Iris pigment epithelial cell (primary cell): ENCODE measurements around the gene TFPT.
"Not testable (repeated sequence)": the region's sequence is repeated elsewhere in the genome, so short reads cannot be mapped to it uniquely, and the experiment has no call there.

Source experiments
- DNase-seq: peaks from one replicate; pipeline ENCODE4 v3.0.0-alpha.2; 2011; ENCODE audit warnings: low read depth

TFPT gene

DNA sequence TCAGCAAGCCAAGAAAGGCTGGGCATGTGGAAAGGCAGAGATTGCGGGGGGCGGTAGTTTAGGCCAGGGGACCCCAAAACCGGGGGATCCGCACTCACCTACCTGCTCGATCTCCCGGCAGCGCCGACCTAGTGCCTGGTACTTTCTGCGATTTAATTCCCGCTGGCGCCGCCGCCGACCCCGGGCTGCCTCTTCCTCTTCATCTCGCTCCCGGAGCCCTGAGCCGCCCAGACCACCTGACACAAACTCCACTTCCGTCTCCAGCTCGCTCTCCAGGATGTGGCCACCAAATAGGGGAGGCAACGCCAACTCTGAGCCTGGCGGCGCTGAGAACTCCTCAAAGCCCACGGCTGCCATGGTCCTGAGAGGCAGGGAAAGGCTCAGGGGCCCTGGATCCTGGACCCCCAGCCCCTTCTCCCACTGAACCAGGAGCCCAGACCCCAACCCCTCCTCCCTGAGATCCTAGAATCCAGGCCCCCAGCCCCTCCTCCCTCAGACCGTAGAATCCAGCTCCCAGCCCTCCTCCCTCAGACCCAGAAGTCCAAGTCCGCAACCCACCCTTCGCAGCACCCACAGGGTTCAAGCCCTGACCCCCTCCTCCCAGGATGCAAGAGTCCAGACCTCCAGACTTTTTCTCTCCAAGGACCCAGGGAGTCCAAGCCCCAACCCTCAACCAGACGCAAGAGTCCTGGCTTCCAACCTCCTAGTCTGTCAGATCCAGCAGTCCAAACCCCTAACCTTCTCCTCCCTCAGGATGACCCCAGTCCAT is 933 bp downstream of the TFPT start:
- peak; percentile 58 for DNase-seq

DNA sequence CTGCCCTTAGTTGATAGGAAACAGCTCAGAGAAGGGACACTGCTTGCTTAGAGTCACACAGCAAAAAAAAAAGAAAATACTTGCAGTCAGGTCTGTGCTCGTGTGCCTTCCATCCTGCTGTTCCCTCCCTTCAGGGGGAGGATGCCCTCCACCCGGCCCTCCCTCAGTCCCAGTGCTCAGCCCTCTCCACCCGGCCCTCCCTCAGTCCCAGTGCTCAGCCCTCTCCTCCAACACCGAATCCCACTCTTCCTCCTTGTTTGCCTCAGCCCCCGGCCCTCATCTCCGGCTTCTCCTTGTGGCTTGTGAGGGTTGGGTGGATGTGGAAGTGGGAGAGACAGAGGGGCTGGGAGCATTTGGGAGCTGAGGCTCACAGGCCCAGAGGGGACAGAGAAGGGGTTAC is 5.8 kb downstream of the TFPT start:
- no peak for DNase-seq

DNA sequence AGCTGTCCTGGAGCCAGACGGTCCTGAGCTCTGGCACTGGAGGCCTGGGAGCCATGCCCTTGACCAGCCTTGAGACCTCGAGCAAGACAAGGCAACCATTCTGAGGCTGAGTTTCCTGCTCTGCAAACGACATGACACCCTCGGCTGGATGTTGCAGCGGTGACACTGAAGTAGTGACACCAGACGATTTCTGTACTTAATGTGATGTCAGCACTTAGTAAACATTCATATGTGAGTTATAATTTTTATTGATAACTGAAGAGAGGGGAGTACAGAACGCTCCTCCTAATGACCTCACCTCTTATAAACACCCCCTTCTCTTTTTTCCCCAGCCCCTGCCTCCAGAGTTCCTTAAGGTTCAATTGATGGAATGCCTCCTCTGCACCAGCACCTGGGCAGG is 7.0 kb downstream of the TFPT start:
- DNase-seq: no peak

DNA sequence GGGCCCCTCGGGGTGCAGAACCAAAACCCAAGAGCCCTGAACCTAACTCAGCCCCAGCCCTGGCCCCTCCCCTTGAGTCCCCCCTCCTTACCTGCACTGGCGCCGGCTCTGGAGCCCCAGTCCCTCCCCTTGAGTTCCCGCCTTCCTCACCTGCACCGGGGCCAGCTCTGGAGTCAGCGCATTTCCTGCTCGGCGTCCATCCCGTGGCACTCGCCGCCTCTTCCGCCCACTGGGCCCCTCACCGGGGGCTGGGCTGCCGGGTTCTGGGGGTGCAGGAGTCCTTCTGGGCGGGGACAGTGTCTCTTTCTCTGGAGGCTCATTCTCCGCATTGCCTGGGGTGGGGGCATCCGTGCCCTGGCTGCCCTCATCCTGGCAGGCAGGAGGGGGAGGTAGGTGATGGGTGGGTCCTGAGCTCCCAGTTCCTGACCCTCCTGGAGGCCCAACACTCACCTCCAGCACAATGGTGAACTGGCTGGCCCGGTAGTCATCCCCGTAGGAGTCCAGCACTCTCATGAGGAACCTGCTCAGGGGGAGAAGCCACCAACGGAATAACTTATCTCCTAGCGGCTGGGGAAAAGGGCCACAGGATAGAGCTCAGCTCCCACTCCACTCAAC is 7.5 kb downstream of the TFPT start:
- DNase-seq: no peak

DNA sequence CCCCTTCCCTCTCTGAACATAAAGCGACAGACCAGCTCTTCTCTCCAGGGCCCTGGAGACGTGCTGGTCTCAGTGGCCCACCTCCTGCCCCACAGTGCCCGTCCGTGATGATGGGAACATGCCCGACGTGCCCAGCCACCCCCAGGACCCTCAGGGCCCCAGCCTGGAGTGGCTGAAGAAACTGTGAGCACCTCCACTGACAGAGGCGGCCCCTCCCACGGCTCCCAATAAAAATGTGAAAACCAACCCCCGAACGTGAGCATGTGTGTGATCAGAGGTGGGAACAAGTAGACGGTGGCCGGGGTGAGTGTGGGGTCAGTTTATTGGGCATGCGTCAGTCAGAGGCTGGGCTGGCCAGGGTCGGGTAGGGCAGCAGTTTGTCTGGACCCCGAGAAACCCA is 8.7 kb downstream of the TFPT start:
- no peak for DNase-seq

DNA sequence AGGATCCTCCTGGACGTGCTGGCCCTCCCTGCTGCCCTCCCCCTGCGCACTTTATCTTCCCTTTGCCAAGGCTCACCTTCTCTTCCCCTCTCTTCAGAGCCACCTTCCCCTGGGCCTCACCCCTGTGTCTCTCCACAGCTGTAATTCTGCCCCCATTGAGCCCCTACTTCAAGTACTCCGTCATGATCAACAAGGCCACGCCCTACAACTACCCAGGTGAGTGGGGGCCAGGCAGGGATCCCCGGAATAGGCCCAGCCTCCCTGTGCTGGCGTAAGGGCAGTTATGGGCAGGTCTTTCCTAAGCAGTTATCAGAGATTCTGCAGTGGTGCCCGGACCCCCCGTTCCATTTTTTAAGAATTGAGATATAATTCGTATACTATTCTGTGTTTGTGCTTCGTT is 9.7 kb downstream of the TFPT start:
- DNase-seq: no peak

DNA sequence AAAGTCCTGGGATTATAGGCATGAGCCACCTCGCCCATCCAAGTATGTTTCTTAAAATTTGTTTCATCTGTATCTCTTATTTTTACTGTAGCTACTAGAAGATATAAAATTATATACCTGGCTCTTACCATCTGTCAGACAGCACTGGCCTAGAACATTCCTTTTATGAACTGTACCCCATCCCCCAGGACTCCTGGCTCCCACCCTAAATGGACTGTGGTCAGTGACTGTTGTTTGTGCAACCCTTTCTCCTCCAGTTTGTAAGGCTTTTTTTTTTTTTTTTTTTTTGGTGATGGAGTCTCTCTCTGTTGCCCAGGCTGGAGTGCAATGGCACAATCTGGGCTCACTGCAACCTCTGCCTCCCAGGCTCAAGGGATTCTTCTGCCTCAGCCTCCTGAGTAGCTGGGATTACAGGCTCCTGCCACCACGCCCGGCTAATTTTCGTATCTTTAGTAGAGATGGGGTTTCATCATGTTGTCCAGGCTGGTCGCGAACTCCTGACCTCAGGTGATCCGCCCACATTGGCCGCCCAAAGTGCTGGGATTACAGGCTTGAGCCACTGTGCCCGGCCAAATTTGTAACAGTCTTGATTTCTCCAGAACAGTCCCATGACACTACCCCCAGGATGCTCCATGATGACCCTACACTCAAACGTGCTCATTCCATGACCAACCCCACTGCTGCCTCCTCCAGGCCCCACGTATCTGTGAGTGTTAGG is 10.3 kb downstream of the TFPT start:
- DNase-seq: peak; percentile 18

DNA sequence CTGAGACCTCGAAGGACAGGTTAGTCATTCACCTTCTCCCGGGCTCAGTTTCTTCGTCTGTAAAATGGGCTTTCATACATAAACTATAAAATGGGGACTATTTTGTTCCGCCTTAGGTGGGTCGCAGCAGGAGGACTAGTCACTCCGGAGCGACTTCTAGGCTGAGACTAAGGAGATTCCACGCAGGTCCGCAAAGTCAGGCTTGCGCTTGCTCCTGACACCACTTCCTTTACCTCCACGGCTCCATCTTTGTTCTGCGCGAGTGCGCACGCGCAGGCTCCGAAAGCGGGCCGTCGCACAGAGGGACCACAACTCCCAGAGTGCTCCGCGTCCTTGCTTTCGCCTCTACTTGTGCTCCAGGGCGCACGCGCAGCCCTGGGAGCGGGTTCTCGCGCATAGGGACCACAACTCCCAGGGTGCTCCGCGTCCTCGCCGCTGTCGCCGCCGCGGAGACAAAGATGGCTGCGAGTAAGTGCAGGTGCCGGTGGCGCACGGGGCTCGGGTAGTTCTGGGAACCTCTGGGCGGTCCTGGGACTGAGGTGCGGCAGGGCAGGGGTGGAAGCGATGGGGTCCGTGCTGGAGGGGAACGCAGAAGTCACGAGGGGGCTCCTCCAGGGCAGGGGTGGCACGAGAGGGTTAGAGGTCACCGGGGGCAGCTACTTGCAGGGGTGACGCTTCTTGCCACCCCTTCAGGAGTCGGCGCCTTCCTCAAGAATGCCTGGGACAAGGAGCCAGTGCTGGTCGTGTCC is 12.9 kb downstream of the TFPT start, which contains the start of gene NDUFA3:
Gene NDUFA3 (plus strand): TSS at position 435 of the 749 bp plus-strand sequence. CDS start 24 bp downstream, at position 459.
- peak; percentile 98 for DNase-seq

DNA sequence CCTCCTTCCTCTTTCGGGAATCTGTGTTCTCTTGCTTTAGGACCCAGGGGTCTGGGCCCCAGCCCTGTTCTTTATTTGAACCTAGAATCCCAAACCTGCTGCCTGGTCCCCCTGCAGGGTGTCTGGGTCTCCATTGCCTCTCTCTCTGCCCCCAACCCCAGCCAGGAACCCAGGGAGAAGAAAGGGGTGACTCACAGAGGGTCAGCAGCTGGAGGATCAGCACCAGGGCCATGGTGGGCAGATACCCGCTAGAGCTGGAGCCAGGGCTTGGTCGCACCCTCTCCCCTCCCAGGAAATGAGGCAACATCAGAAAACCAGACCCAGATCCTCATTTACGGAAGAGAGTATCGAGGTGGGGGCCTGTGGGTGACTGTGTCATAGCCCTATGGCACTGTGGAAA is 14.9 kb downstream of the TFPT start, which contains the start of gene OSCAR:
Gene OSCAR (minus strand): TSS at position 243 of the 400 bp plus-strand sequence. CDS start 11 bp downstream, at position 232.
- no peak for DNase-seq

DNA sequence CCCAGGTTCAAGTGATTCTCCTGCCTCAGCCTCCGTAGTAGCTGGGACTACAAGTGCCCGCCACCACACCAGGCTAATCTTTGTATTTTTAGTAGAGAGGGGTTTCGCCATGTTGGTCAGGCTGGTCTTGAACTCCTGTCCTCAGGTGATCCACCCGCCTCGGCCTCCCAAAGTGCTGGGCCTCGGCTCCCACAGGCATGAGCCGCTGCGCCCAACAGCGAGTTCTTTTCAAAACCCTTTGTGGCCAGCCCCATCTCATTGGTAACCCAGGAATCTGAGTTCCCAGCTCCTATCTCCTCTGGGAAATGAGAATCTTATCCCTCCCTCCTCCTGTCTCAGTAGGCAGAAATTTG is 15.6 kb downstream of the TFPT start:
- not testable (repeated sequence) for DNase-seq

DNA sequence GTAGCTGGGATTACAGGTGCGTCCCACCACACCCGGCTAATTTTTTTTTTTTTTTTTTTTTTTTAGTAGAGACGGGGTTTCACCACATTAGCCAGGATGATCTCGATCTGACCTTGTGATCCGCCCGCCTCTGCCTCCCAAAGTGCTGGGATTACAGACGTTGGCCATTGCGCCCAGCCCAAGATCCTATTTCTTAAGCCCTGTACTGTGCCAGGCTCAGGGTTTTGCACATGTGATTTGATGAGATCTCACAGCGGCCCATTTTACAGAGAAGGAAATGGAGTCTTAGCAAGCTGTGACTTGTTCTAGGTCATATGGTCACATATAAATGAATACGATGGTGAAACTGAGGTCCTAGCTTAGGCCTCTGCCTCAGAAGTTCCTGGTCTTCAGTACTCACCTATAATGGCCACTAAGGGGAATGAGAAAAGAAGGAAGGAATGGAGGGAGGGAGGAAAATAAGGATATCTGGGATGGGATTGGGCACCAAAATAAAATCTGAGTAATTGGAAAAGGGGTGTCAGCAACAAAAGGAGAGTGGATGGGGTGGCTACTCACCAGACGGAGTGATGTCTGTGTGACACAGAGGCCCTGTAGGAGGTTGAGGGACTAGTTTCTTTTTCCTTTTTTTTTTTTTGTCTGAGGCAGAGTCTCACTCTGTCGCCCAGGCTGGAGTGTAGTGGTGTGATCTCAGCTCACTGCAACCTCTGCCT is 16.1 kb downstream of the TFPT start:
- no peak for DNase-seq

DNA sequence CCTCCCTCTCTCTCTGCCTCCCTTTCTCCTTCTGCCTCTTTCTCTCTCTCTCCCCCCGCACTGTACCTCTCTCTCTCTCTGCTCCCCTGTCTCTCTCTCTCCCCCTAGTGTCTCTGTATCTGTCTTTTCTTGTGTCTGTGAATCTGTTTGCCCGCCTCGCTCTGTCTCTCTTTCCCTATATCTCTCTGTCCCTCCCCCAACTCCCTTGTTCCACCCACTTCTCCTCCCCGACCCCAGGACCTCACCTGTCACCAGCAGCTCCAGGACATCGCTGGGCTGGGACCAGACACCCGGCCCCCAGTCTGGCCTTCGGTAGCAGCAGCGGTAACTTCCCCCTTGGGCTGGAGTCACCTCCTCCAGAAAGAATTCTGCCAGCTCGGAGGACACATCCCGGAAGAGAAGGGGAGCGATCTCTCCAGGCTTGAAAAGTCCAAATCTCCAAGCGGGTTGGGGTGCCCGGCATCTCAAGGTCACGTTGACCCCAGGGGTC is 18.8 kb downstream of the TFPT start:
- DNase-seq: peak; percentile 62

DNA sequence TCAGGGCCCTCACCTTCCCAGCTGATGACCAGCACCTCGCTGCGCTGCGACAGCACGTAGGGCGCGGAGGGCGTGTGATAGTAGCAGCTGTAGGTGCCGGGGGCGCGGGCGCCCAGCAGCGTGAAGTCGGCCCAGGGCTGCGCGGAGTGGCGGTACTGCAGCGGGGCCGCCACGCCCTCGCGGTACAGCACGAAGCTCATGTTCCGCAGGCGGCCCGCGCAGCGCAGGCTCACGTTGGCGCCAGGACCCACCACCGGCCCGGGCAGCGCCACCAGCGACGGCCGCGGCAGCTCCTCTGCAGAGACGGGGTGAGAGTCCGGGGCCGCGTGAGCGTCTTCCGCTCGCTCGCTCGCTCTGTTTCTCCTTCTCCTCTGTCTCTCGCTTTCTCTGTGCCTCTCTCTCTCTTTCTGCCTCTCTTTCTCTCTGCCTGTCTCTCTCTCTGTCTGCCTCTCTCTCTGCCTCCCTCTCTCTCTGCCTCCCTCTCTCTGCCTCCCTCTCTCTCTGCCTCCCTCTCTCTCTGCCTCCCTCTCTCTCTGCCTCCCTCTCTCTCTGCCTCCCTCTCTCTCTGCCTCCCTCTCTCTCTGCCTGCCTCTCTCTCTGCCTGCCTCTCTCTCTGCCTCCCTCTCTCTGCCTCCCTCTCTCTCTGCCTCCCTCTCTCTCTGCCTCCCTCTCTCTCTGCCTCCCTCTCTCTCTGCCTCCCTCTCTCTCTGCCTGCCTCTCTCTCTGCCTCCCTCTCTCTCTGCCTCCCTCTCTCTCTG is 19.4 kb downstream of the TFPT start:
- peak; percentile 51 for DNase-seq

DNA sequence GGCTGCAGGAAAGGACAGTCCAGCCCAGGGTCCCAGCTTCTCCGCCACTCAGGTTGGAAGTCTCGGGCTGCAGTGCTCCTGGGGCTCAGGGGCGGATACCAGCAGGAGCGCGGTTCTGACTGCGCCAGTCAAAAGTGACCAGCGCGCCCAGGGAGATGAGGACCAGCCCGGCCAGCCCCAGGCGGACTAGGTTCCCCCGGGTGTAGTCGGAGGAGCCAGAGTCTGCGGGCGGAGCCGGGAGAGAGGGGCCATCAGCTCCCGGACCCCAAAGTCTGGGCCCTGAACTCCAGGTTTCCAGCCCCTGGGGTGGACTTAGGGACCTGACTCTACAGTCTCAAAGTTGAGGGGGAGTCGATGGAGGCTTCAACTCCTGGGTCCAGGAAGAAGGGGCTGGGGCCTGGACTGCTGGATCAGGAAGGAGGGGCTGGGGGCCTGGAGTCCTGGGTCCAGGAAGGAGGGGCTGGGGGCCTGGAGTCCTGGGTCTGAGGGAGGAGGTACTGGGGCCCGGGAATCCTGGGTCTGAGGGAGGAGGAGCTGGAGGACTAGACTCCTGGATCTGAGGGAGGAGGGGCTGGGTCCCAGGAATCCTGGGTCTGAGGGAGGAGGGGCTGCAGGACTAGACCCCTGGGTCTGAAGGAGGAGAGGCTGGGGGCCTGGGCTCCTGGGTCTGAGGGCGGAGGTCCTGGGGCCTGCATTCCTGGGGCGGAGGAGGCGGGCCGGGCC is 20.2 kb downstream of the TFPT start:
- no peak for DNase-seq

DNA sequence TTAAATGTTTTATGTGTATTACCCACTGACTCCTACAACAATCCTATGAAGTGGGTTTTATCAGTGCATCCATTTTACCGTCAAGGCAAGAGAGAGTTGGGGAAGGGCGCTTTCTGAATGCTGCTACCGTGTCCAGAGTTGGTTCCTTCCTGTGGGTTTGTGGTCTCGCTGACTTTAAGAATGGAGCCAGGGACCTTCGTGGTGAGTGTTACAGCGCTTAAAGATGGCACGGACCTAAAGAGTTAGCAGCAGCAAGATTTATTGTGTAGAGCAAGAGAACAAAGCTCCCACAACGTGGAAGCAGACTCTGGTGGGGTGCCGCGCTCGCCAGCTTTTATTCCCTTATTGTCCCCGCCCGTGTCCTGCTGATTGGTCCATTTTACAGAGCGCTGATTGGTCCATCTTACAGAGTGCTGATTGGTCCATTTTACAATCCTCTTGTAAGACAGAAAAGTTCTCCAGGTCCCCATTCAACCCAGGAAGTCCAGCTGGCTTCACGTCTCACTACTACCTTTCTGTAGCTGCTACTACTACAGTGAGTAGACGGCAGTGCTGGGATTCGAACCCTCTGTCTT is 20.9 kb downstream of the TFPT start:
- DNase-seq: no peak

DNA sequence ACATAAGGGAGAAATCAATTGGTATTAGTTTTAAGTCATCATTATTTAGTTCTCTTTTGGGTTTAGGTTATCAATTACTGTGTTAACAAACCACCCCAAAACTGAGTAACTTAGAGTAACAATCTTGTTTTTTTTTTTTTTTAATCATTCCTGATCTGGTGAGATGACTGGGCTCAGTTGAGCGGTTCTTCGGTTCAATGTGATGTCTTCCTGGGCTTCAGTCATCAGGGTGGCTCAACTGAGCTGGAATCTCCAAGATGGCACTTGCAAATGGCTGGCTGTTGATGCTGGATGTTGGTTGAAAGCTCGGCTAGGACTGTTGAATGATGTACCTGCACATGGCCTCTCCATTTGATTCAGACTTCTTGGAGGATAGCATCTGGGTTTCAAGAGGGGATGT is 31.0 kb downstream of the TFPT start:
- DNase-seq: no peak

DNA sequence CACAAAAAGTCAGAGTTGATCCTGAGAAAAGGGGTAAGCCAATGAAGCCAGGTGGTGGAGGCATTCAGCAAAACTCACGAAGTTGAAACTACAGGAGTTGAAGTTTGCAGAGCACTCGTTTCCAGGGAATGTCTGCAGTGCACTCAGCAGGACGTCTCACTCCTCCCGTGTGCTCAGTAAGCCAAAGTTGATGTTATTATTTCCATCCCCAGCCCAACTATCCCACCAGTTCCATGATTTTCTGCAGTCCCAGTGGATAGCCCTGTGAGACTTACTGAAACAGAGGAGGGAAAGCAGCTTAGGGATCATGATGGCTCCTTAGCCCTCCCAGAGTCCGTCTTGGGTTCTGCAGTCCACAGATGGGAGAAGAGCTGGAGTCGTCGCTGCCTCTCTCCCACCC is 34.4 kb downstream of the TFPT start, which contains the start of gene TARM1:
Gene TARM1 (minus strand): TSS at position 334 of the 400 bp plus-strand sequence. CDS start 25 bp downstream, at position 309.
- no peak for DNase-seq

DNA sequence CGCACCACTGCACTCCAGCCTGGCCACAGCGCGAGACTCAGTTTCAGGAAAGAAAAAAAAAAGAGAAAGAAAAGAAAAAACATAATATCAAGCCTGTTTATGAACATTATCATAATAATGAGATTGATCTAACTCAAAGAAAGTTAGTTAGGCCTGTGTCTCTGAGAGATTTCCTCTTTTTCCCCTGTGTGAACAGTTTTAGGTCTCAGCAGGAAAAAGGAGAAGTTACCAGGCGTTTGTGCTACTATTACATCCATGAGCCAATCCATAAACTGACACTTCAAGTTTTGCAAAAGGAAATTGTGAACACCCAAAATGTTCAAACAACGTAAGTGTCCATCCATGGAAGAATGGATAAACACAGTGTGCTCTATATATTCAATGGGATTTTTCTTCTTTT is 38.1 kb downstream of the TFPT start:
- DNase-seq: no peak

DNA sequence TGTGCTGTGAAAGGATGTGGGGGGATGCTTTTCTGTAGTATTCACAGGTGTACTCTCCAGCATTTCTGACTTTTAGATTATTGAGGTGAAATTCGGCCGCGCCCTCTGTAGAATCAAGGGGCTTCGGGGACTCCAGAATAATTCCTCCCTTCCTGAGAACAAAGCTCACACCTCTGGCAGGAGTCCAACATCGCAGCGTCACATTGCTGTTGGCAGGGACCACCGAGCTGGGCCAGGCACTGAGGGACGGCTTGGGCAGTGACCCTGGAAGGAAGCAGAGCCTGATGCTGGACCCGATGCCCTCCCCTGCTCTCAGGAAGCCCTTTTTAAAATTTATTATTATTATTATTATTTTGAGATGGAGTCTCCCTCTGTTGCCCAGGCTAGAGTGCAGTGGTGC is 40.6 kb downstream of the TFPT start:
- DNase-seq: no peak

DNA sequence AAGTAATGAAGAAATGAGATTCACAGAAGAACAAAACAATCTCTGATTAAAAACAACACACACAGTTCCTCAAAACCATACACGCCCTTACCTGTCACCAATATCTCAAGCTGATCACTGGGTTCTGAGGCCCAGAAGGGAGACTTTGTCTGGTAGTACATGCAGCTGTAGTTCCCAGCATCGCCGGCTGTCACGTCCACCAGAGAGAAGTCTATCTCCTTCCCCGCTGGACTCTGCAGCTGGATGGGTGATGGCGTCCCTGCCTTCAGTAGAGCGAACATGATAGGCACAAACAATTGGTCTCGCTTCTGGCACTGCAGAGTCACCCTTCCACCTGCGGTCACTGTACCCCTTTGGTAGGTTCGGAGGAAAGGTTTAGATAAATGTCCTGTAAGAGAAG is 41.6 kb downstream of the TFPT start:
- no peak for DNase-seq
